Liver (tissue), 9 donors: Measurements from ENCODE around the gene MAP4K1. TPM values are rescaled to one million over a fixed set of nuclear protein-coding genes. Genes with fewer than 3 reads are reported as not detected.
"Not testable (repeated sequence)": the region's sequence is repeated elsewhere in the genome, so short reads cannot be mapped to it uniquely, and the experiment has no call there.

Experiments
- DNase-seq: peaks from one replicate; pipeline ENCODE4 v3.0.0-alpha.2; 2017; ENCODE audit warnings: low spot score
- H3K27ac ChIP-seq, 2 donors: one replicate each; pipeline ENCODE4 v1.7.0; 2013; ENCODE audit warnings: inconsistent platforms in 2 of 2, low read length in 2 of 2, control low read depth in 1 of 2, low read depth in 1 of 2, mild to moderate bottlenecking in 1 of 2
- H3K27me3 ChIP-seq, 4 donors: one replicate each; pipeline versions ENCODE4 v1.6.1 to v1.7.0; 2013; ENCODE audit warnings: low read length in 3 of 4, inconsistent platforms in 1 of 4, mild to moderate bottlenecking in 1 of 4, moderate library complexity in 1 of 4; ENCODE audit not compliant: control insufficient read depth in 4 of 4, insufficient read depth in 4 of 4
- H3K36me3 ChIP-seq, 4 donors: one replicate each; pipeline versions ENCODE4 v1.6.1 to v1.7.0; 2013; ENCODE audit warnings: low read length in 3 of 4, mild to moderate bottlenecking in 3 of 4, low read depth in 1 of 4, moderate library complexity in 1 of 4; ENCODE audit not compliant: control insufficient read depth in 4 of 4, insufficient read depth in 3 of 4
- H3K4me1 ChIP-seq, 4 donors: one replicate each; pipeline versions ENCODE4 v1.6.1 to v1.7.0; 2013; ENCODE audit warnings: low read length in 3 of 4, mild to moderate bottlenecking in 3 of 4, moderate library complexity in 1 of 4; ENCODE audit not compliant: control insufficient read depth in 4 of 4, insufficient read depth in 4 of 4
- H3K4me3 ChIP-seq, 3 donors: one replicate each; pipeline versions ENCODE4 v1.6.1 to v1.7.0; 2013; ENCODE audit warnings: low read length in 3 of 3, control low read depth in 1 of 3, low read depth in 1 of 3, mild to moderate bottlenecking in 1 of 3
- H3K9ac ChIP-seq, 2 donors: one replicate each; pipeline ENCODE4 v1.7.0; 2013; ENCODE audit warnings: low read length in 2 of 2, mild to moderate bottlenecking in 2 of 2, moderate library complexity in 2 of 2, control low read depth in 1 of 2, low read depth in 1 of 2
- H3K9me3 ChIP-seq, 4 donors: one replicate each; pipeline versions ENCODE4 v1.6.1 to v1.7.0; 2013; ENCODE audit warnings: low read length in 3 of 4; ENCODE audit not compliant: control insufficient read depth in 4 of 4
- ATF3 ChIP-seq: IDR thresholded peaks from 2 replicates; pipeline ENCODE4 v1.6.1; 2016; ENCODE audit warnings: antibody characterized with exemption
- CTCF ChIP-seq: fragments of 150-350 bp; IDR thresholded peaks from 2 replicates; pipeline ENCODE4 v1.5.1; 2017; ENCODE audit warnings: improper control_type of control experiment, low read depth, low read length; ENCODE audit not compliant: missing input control
- EGR1 ChIP-seq, 2 donors: IDR thresholded peaks; 2 replicates each; pipeline ENCODE4 v1.6.1; 2016 to 2018; ENCODE audit warnings: antibody characterized with exemption in 2 of 2, low read depth in 2 of 2
- FOXA1 ChIP-seq: IDR thresholded peaks from 2 replicates; pipeline ENCODE4 v1.6.1; 2016; ENCODE audit warnings: antibody characterized with exemption
- FOXA2 ChIP-seq: IDR thresholded peaks from 2 replicates; pipeline ENCODE4 v1.6.1; 2016; ENCODE audit warnings: antibody characterized with exemption
- GABPA ChIP-seq, 2 donors: IDR thresholded peaks in 1 of 2; conservative IDR thresholded peaks in 1 of 2; 2 replicates each; pipeline ENCODE4 v1.6.1; 2016; ENCODE audit warnings: antibody characterized with exemption in 2 of 2, mild to moderate bottlenecking in 1 of 2, moderate library complexity in 1 of 2
- HNF4G ChIP-seq: IDR thresholded peaks from 2 replicates; pipeline ENCODE4 v1.6.1; 2016; ENCODE audit warnings: antibody characterized with exemption
- JUND ChIP-seq, 2 donors: IDR thresholded peaks; 2 replicates each; pipeline ENCODE4 v1.6.1; 2016; ENCODE audit warnings: antibody characterized with exemption in 2 of 2
- NR2F2 ChIP-seq: IDR thresholded peaks from 2 replicates; pipeline ENCODE4 v1.6.1; 2016; ENCODE audit warnings: antibody characterized with exemption
- RAD21 ChIP-seq, 2 donors: IDR thresholded peaks; 2 replicates each; pipeline ENCODE4 v1.6.1; 2016; ENCODE audit warnings: antibody characterized with exemption in 2 of 2, mild to moderate bottlenecking in 2 of 2
- RXRA ChIP-seq, 2 donors: IDR thresholded peaks; 2 replicates each; pipeline ENCODE4 v1.6.1; 2017 to 2018; ENCODE audit warnings: antibody characterized with exemption in 2 of 2, mild to moderate bottlenecking in 1 of 2
- SP1 ChIP-seq: IDR thresholded peaks from 2 replicates; pipeline ENCODE4 v1.6.1; 2018; ENCODE audit warnings: antibody characterized with exemption, mild to moderate bottlenecking
- TAF1 ChIP-seq: conservative IDR thresholded peaks from 2 replicates; pipeline ENCODE4 v1.6.1; 2016; ENCODE audit warnings: antibody characterized with exemption, mild to moderate bottlenecking
- YY1 ChIP-seq: IDR thresholded peaks from 2 replicates; pipeline ENCODE4 v1.6.1; 2016; ENCODE audit warnings: antibody characterized with exemption, mild to moderate bottlenecking
- ZBTB33 ChIP-seq: IDR thresholded peaks from 2 replicates; pipeline ENCODE4 v1.6.1; 2016; ENCODE audit warnings: antibody characterized with exemption
- WGBS: extraction: QIAGEN DNeasy Blood & Tissue Kit; methylation state at CpG from one replicate; pipeline ENCODE4 v1.1.7; 2013; 5-methylcytosine and 5-hydroxymethylcytosine counted together
- polyA plus RNA-seq, 2 donors: library from polyadenylated mRNA; stranded (reverse) in 1 of 2; unstranded in 1 of 2; fragments of 200-250 nt in 1 of 2; fragments of >200 nt in 1 of 2; fragmentation: Nextera tagmentation in 1 of 2; extraction: Ambion mirVana in 1 of 2; gene quantifications; one replicate each; pipeline versions ENCODE4 v1.2.1 to v1.2.3, GENCODE V29; 2013 to 2015
- total RNA-seq, 2 donors: library from RNA; depleted of rRNA; stranded (reverse); fragments of >200 nt; gene quantifications; one replicate each; pipeline ENCODE4 v1.2.3, GENCODE V29; 2014
- donor health status: healthy.
- donor health status: healthy.
- donor health status: healthy.
- donor health status: healthy.
- donor health status: healthy.

The MAP4K1 gene
- total and polyA plus RNA-seq, 4 donors, result 0.89 to 3.1 (median 1.9) TPM

DNA sequence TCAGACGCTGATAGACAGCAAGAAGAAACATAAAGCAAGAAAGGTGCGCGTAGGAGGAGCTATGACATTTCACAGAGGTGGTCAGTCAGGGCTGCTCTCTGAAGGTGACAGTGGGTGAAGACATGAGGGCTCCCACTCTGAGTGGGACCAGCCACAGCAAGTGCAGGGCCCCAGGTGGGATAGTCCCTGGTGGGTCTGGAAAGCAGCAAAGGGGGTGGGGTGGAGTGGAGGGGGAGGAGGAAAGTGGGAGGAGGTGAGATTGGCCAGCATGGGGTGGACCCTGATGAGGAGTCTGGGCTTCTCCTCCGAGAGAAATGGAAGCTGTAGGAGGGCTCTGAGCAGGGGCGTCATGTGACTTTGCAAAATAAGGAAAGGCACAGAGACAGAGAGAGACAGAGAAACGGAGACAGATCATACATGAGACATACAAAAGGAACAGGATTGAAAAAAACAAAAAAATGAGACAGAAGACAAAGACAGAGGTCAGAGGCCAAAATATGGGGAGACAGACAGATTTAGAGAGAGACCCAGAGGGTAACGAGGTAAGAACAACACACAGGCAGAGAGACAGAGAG lies 2.7 kb downstream of the MAP4K1 start:
- no peak overlapping the region for H3K4me3 ChIP-seq
- H3K4me1 ChIP-seq, result peaks cover 2 to 16% (median 13%) of the 10 kb centered on the region in 4 donors
- no peak overlapping the region for H3K9ac ChIP-seq
- 86% methylated on average over 7 of the region's 7 CpGs for WGBS
- H3K27me3 ChIP-seq, result no peaks in the 10 kb centered on the region
- H3K9me3 ChIP-seq, result no peaks in the 10 kb centered on the region
- no peak for TF ChIP-seq RAD21 (IDR thresholded peaks at IDR 0.05)
- TF ChIP-seq ATF3, result no peak
- no peak overlapping the region for H3K27ac ChIP-seq
- H3K36me3 ChIP-seq, result peaks cover 0 to under 1% (median 0%) of the 10 kb centered on the region in 4 donors
- no peak for DNase-seq

- H3K9ac ChIP-seq, result no peak overlapping the region
- WGBS, result 79% methylated on average over 3 of the region's 3 CpGs
- H3K27me3 ChIP-seq, result no peaks in the 10 kb centered on the region
- H3K27ac ChIP-seq, result no peak overlapping the region
- peaks cover 2 to 10% (median 6%) of the 10 kb centered on the region in 4 donors for H3K4me1 ChIP-seq
- H3K36me3 ChIP-seq, result no peaks in the 10 kb centered on the region
- TF ChIP-seq CTCF (no peak), FOXA1 (no peak), RXRA (IDR thresholded peaks at IDR 0.05) (no peak), SP1 (no peak), JUND (IDR thresholded peaks at IDR 0.05) (no peak), ZBTB33 (no peak), YY1 (no peak), EGR1 (IDR thresholded peaks at IDR 0.05; ENCODE audit: low read depth in 2 of 2) (no peak), GABPA (IDR thresholded peaks at IDR 0.05 in 1 of 2, conservative IDR thresholded peaks at IDR 0.05 in 1 of 2) (no peak)
- DNase-seq, result no peak
- no peaks in the 10 kb centered on the region for H3K9me3 ChIP-seq
- H3K4me3 ChIP-seq, result no peak overlapping the region
Observed at GRCh38 chr19:38614289-38614688, 3.5 kb downstream of the MAP4K1 start.

DNA sequence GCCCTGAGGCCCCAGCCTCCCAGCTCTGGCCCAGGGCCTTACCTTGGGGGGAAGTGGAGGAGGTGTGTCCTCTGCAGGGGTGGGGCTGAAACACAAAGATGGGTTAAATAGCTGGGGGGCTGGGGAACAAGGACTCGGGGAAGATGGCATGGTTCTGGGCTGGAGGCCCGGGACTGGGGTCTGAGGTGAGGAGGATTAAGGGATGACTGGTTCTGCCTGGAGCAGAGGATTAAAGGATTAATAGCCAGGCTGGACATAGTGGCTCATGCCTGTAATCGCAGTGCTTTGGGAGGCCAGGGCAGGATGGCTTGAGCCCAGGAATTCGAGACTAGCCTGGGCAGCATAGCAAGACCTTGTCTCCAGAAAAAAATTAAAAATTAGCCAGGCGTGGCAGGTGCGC lies 11.6 kb downstream of the MAP4K1 start:
- Histone ChIP-seq H3K9ac (no peak overlapping the region), H3K27ac (no peak overlapping the region), H3K27me3 (no peaks in the 10 kb centered on the region), H3K4me1 (no peaks in the 10 kb centered on the region), H3K9me3 (no peaks in the 10 kb centered on the region), H3K36me3 (no peaks in the 10 kb centered on the region), H3K4me3 (no peak overlapping the region)
- WGBS, result 91% methylated on average over 6 of the region's 6 CpGs
- TF ChIP-seq HNF4G (no peak), GABPA (IDR thresholded peaks at IDR 0.05 in 1 of 2, conservative IDR thresholded peaks at IDR 0.05 in 1 of 2) (no peak), ZBTB33 (no peak), FOXA1 (no peak), FOXA2 (no peak), TAF1 (no peak), NR2F2 (no peak)
- no peak for DNase-seq

GRCh38 chr19:38602856-38603255 lies 14.9 kb downstream of the MAP4K1 start:
- not testable (repeated sequence) for H3K36me3 ChIP-seq, H3K27me3 ChIP-seq, DNase-seq, H3K27ac ChIP-seq, H3K9ac ChIP-seq, H3K4me1 ChIP-seq, H3K9me3 ChIP-seq, H3K4me3 ChIP-seq
- WGBS, result 90% methylated on average over 5 of the region's 5 CpGs
